ENCODE results near the gene FLNA.
A peak's percentile ranks its signal among the peaks of the same experiment; 100 is the strongest.
"Not testable (repeated sequence)": the region's sequence is repeated elsewhere in the genome, so short reads cannot be mapped to it uniquely, and the experiment has no call there.

FLNA gene

GRCh38 chrX:154374313-154375155 is at the start of gene FLNA:
TSS of gene FLNA (minus strand) at chrX:154374634. CDS start at chrX:154371245, 3,389 bp downstream.
- no peak for DNase-seq (ENCODE audit: low spot score)

GRCh38 chrX:154420402-154420756 is 45.9 kb upstream of the FLNA start:
- DNase-seq (ENCODE audit: low spot score): no peak

GRCh38 chrX:154419688-154420401 is 45.4 kb upstream of the FLNA start:
- DNase-seq (ENCODE audit: low spot score): no peak

GRCh38 chrX:154419189-154419588 is 44.8 kb upstream of the FLNA start:
- DNase-seq (ENCODE audit: low spot score): no peak

GRCh38 chrX:154417157-154417556 is 42.7 kb upstream of the FLNA start:
- DNase-seq (ENCODE audit: low spot score): no peak

GRCh38 chrX:154413142-154413541 is 38.7 kb upstream of the FLNA start:
- no peak for DNase-seq (ENCODE audit: low spot score)

GRCh38 chrX:154412468-154412867 is 38.0 kb upstream of the FLNA start:
- no peak for DNase-seq (ENCODE audit: low spot score)

- peak; percentile 56 for DNase-seq (ENCODE audit: low spot score)
These were observed 37.5 kb upstream of the FLNA start for GRCh38 chrX:154411981-154412340.

- DNase-seq (ENCODE audit: low spot score): peak; percentile 91
These were observed 34.9 kb upstream of the FLNA start, which contains the start of gene DNASE1L1 for GRCh38 chrX:154409222-154409871. TSS of gene DNASE1L1 (minus strand) at chrX:154409254. CDS start at chrX:154405568, 3,686 bp downstream.

- DNase-seq (ENCODE audit: low spot score): no peak
These were observed 34.3 kb upstream of the FLNA start for GRCh38 chrX:154408659-154409221.

GRCh38 chrX:154404625-154405192 is 30.3 kb upstream of the FLNA start:
- DNase-seq (ENCODE audit: low spot score): no peak

GRCh38 chrX:154403858-154404257 is 29.4 kb upstream of the FLNA start:
- no peak for DNase-seq (ENCODE audit: low spot score)

- no peak for DNase-seq (ENCODE audit: low spot score)
These were observed 28.8 kb upstream of the FLNA start for GRCh38 chrX:154403192-154403591.

GRCh38 chrX:154402622-154403127 is 28.2 kb upstream of the FLNA start:
- no peak for DNase-seq (ENCODE audit: low spot score)

GRCh38 chrX:154401918-154402621 is 27.6 kb upstream of the FLNA start:
- DNase-seq (ENCODE audit: low spot score): no peak

- DNase-seq (ENCODE audit: low spot score): peak; percentile 49
These were observed 26.8 kb upstream of the FLNA start for GRCh38 chrX:154401045-154401799.

- DNase-seq (ENCODE audit: low spot score): not testable (repeated sequence)
These were observed 26.0 kb upstream of the FLNA start for GRCh38 chrX:154400369-154400817.

- DNase-seq (ENCODE audit: low spot score): no peak
These were observed 25.3 kb upstream of the FLNA start for GRCh38 chrX:154399527-154400368.
